A549 (cell line): ENCODE measurements around the gene SYT10. TPM values are rescaled to one million over a fixed set of nuclear protein-coding genes. Genes with fewer than 3 reads are reported as not detected.
"Not testable (repeated sequence)": the region's sequence is repeated elsewhere in the genome, so short reads cannot be mapped to it uniquely, and the experiment has no call there.

Experiments used
- ATAC-seq, 2 experiments: fragments of 200-7000 bp in 1 of 2; fragments of >200 bp in 1 of 2; cut with Nextera tagmentation in 1 of 2; cut with Tn5 transposase in 1 of 2; 3 replicates each; pipeline versions ENCODE4 v1.8.0 to v1.9.1; 2018 to 2020; ENCODE audit warnings: mild to moderate bottlenecking in 1 of 2, moderate library complexity in 1 of 2
- CTCF ChIA-PET: fragments of 300-600 bp; sonication (Branson Sonifier 250); formaldehyde crosslinking; extraction: SDS; loops from one replicate; lab custom pipeline; 2021; ENCODE audit warnings: antibody characterized with exemption, inconsistent platforms; lab: Yijun Ruan, JAX
- POLR2A ChIA-PET: fragments of 350-600 bp; formaldehyde crosslinking; extraction: SDS; loops from one replicate; lab custom pipeline; 2021; ENCODE audit warnings: antibody characterized with exemption, inconsistent platforms; lab: Yijun Ruan, JAX
- DNase-seq, 2 experiments: peaks; one replicate each; pipeline versions ENCODE4 v3.0.0 to v3.0.0-alpha.2; 2011 to 2016; ENCODE audit warnings: low read depth in 1 of 2, low spot score in 1 of 2
- FAIRE-seq: peaks from 2 replicates; lab custom pipeline; 2011; peaks lifted over from hg19 to GRCh38; lab: Jason Lieb, UNC
- H3K27ac ChIP-seq, 2 experiments: fragments of >200 bp; sonication (Bioruptor Twin); formaldehyde crosslinking; 3 replicates each; pipeline ENCODE4 v1.5.1; 2016 to 2017
- H3K4me1 ChIP-seq: fragments of >200 bp; sonication (Bioruptor Twin); formaldehyde crosslinking; 3 replicates; pipeline ENCODE4 v1.6.1; 2016
- H3K4me2 ChIP-seq: fragments of >200 bp; sonication (Bioruptor Twin); formaldehyde crosslinking; 3 replicates; pipeline ENCODE4 v1.6.1; 2016
- H3K4me3 ChIP-seq: fragments of >200 bp; sonication (Bioruptor Twin); formaldehyde crosslinking; 3 replicates; pipeline ENCODE4 v1.5.1; 2016
- H3K9me3 ChIP-seq: fragments of >200 bp; sonication (Bioruptor Twin); formaldehyde crosslinking; 3 replicates; pipeline ENCODE4 v1.6.1; 2016
- CBX8 ChIP-seq: fragments of 200-600 bp; sonication (generic); IDR thresholded peaks from 2 replicates; pipeline ENCODE4 v1.6.1; 2016
- CHD4 ChIP-seq: fragments of 200-600 bp; sonication (generic); IDR thresholded peaks from 2 replicates; pipeline ENCODE4 v1.6.1; 2016; ENCODE audit warnings: antibody characterized with exemption, mild to moderate bottlenecking, borderline replicate concordance
- HDAC2 ChIP-seq: fragments of 200-600 bp; sonication (generic); IDR thresholded peaks from 2 replicates; pipeline ENCODE4 v1.6.1; 2016
- NPAS2 ChIP-seq: fragments of 250-450 bp; sonication (Bioruptor Pico); IDR thresholded peaks from 2 replicates; pipeline ENCODE4 v1.8.0; 2022; ENCODE audit warnings: mild to moderate bottlenecking, moderate library complexity, borderline replicate concordance
- RFX5 ChIP-seq: fragments of 450-650 bp; IDR thresholded peaks from 2 replicates; pipeline ENCODE4 v1.7.1; 2014; ENCODE audit warnings: antibody characterized with exemption, mild to moderate bottlenecking, moderate library complexity
- SREBF2 ChIP-seq: fragments of 450-650 bp; IDR thresholded peaks from 2 replicates; pipeline ENCODE4 v1.6.1; 2014; ENCODE audit warnings: mild to moderate bottlenecking, moderate library complexity
- ZC3H11A ChIP-seq: fragments of 450-650 bp; IDR thresholded peaks from 2 replicates; pipeline ENCODE4 v1.6.1; 2014; ENCODE audit warnings: antibody characterized with exemption, mild to moderate bottlenecking
- ZFP36 ChIP-seq: fragments of 450-650 bp; IDR thresholded peaks from 2 replicates; pipeline ENCODE4 v1.6.1; 2014; ENCODE audit warnings: borderline replicate concordance; ENCODE audit not compliant: partially characterized antibody
- WGBS: methylation state at CpG from one replicate; pipeline ENCODE4 v1.1.6; 2017; ENCODE audit errors: missing lambda C conversion rate; 5-methylcytosine and 5-hydroxymethylcytosine counted together
- polyA plus RNA-seq, 4 experiments: library from polyadenylated mRNA; depleted of rRNA in 3 of 4; stranded (reverse); fragments of >200 nt; fragmentation: RNase III in 1 of 4; extraction: RNeasy Plus Mini Kit Qiagen cat#74134 plus additional on column Dnase treatment in 1 of 4; gene quantifications; 2 replicates in 3 of 4; 3 replicates in 1 of 4; pipeline ENCODE4 v1.2.3, GENCODE V29; 2011 to 2017
- TF ChIP-seq, protein P1 (sequence below): fragments of >200 bp; sonication (Bioruptor Twin); formaldehyde crosslinking; IDR thresholded peaks from 3 replicates; pipeline ENCODE4 v1.5.1; 2016
- TF ChIP-seq, protein P2 (sequence below): IDR thresholded peaks from 2 replicates; pipeline ENCODE4 v1.6.1; 2012
- TF ChIP-seq, protein P3 (sequence below): fragments of 450-650 bp; IDR thresholded peaks from 2 replicates; pipeline ENCODE4 v1.6.1; 2014; ENCODE audit warnings: antibody characterized with exemption
- TF ChIP-seq, protein P4 (sequence below): fragments of >200 bp; sonication (Bioruptor Twin); formaldehyde crosslinking; IDR thresholded peaks from 3 replicates; pipeline ENCODE4 v1.6.1; 2016

SYT10 gene
- polyA plus RNA-seq, 2 of the 4 experiments (the other 2 are of a cell fraction), result not detected

DNA sequence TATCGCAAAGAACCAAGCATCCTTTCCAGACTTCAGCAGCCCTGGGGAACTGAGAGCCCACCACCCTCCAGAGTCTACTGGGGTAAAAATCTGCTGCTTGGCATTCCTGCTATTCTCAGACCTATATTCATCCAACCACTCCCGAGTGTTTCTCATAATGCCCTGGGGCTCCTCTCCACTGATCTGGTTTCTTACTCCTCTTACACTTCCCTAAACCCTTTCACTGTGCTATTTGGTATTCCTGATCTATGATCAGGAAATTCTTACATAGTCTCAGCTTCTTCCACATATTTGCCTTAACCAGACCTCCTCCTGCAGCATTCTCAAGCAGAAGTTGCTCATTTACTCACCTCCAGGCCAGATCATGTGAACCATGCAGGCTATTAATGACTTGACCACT lies 82.4 kb downstream of the SYT10 start (continued):
- TF ChIP-seq, protein P1, sequence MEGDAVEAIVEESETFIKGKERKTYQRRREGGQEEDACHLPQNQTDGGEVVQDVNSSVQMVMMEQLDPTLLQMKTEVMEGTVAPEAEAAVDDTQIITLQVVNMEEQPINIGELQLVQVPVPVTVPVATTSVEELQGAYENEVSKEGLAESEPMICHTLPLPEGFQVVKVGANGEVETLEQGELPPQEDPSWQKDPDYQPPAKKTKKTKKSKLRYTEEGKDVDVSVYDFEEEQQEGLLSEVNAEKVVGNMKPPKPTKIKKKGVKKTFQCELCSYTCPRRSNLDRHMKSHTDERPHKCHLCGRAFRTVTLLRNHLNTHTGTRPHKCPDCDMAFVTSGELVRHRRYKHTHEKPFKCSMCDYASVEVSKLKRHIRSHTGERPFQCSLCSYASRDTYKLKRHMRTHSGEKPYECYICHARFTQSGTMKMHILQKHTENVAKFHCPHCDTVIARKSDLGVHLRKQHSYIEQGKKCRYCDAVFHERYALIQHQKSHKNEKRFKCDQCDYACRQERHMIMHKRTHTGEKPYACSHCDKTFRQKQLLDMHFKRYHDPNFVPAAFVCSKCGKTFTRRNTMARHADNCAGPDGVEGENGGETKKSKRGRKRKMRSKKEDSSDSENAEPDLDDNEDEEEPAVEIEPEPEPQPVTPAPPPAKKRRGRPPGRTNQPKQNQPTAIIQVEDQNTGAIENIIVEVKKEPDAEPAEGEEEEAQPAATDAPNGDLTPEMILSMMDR, result no peak

DNA sequence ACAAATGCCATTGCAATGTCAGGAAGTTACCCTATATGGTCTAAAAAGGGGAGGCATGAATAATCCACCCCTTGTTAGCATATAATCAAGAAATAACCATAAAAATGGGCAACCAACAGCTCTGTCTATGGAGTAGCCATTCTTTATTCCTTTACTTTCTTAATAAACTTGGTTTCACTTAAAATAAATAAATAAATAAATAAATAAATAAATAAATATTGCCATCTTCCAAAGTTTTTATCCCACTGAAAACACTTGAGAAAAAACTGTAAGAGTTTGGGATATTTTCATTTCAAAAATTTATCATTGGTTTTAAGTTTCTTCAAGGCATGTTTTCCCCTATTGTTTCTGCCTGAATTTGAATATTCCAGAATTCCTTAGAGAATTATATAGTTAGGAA lies 89.8 kb downstream of the SYT10 start:
- Histone ChIP-seq H3K4me1 (no peaks in the 10 kb centered on the region), H3K4me2 (no peak overlapping the region), H3K4me3 (no peak overlapping the region), H3K9me3 (no peaks in the 10 kb centered on the region), H3K27ac (no peak overlapping the region)
- CTCF ChIA-PET, result no interaction called here
- ATAC-seq, result no peak
- DNase-seq, result no peak
- no peak for FAIRE-seq
- TF ChIP-seq CHD4 (no peak), HDAC2 (no peak), ZC3H11A (peak; percentile 58)
- TF ChIP-seq, all 56 proteins: peak for 1
- POLR2A ChIA-PET, result no interaction called here

DNA sequence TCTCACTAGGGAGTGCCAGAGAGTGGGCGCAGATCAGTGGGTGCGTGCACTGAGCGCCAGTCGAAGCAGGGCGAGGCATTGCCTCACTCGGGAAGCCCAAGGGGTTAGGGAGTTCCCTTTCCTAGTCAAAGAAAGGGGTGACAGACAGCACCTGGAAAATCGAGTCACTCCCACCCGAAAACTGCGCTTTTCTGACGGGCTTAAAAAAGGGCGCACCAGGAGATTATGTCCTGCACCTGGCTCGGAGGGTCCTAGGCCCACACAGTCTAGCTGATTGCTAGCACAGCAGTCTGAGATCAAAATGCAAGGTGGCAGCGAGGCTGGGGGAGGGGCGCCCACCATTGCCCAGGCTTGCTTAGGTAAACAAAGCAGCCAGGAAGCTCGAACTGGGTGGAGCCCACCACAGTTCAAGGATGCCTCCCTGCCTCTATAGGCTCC lies 107.6 kb downstream of the SYT10 start:
- H3K9me3 ChIP-seq, H3K4me1 ChIP-seq, FAIRE-seq, H3K4me2 ChIP-seq, H3K4me3 ChIP-seq, H3K27ac ChIP-seq, DNase-seq, ATAC-seq, CTCF ChIA-PET, POLR2A ChIA-PET: not testable (repeated sequence)
- 31% methylated on average over 13 of the region's 15 CpGs for WGBS

DNA sequence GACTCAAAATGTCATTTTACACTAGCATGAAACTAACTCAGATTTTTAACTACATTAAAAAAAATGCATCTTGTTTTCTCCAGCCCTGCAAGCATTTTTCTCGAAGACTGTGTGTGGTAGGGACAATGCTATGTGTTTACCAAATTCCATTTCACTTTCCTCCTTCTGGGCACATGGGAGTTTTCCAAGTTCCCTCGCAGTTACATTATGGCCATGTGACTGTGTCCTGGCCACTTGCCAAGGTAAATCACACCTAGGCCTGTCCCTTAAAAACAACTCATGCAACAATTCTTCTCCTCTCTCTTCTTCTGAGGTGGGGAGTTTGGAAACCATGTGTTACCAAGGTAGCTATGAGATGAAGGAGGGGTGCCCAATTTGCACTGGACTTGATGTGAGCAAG lies 108.7 kb downstream of the SYT10 start:
- no peaks in the 10 kb centered on the region for H3K9me3 ChIP-seq
- H3K4me2 ChIP-seq, result no peak overlapping the region
- 9% methylated on average over 2 of the region's 2 CpGs for WGBS
- TF ChIP-seq NPAS2, result no peak
- TF ChIP-seq, protein P2, sequence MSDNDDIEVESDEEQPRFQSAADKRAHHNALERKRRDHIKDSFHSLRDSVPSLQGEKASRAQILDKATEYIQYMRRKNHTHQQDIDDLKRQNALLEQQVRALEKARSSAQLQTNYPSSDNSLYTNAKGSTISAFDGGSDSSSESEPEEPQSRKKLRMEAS, result no peak
- TF ChIP-seq ZFP36, result no peak
- no peak for TF ChIP-seq SREBF2
- TF ChIP-seq, protein P3, sequence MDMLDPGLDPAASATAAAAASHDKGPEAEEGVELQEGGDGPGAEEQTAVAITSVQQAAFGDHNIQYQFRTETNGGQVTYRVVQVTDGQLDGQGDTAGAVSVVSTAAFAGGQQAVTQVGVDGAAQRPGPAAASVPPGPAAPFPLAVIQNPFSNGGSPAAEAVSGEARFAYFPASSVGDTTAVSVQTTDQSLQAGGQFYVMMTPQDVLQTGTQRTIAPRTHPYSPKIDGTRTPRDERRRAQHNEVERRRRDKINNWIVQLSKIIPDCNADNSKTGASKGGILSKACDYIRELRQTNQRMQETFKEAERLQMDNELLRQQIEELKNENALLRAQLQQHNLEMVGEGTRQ, result no peak
- TF ChIP-seq CBX8, result no peak
- TF ChIP-seq, protein P4, sequence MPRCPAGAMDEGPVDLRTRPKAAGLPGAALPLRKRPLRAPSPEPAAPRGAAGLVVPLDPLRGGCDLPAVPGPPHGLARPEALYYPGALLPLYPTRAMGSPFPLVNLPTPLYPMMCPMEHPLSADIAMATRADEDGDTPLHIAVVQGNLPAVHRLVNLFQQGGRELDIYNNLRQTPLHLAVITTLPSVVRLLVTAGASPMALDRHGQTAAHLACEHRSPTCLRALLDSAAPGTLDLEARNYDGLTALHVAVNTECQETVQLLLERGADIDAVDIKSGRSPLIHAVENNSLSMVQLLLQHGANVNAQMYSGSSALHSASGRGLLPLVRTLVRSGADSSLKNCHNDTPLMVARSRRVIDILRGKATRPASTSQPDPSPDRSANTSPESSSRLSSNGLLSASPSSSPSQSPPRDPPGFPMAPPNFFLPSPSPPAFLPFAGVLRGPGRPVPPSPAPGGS, result no peak
- TF ChIP-seq RFX5, result no peak
- FAIRE-seq (no peak), DNase-seq (no peak), ATAC-seq (no peak)
- no peak overlapping the region for H3K4me3 ChIP-seq
- no peak overlapping the region for H3K27ac ChIP-seq
- POLR2A ChIA-PET, result no interaction called here
- CTCF ChIA-PET, result no interaction called here
- H3K4me1 ChIP-seq, result no peaks in the 10 kb centered on the region
